Stimulated activated CD4-positive, alpha-beta T cell treated with anti-CD3 and anti-CD28 coated beads, Interleukin-2, amount 100 ng/mL, for 48 hours (primary cell): Measurements from ENCODE around the gene UBALD2.
"Not testable (repeated sequence)": the region's sequence is repeated elsewhere in the genome, so short reads cannot be mapped to it uniquely, and the experiment has no call there.

Source experiments
- DNase-seq, 2 donors: peaks; one replicate each; pipeline ENCODE4 v3.0.0-alpha.2; 2020

UBALD2 gene

DNA sequence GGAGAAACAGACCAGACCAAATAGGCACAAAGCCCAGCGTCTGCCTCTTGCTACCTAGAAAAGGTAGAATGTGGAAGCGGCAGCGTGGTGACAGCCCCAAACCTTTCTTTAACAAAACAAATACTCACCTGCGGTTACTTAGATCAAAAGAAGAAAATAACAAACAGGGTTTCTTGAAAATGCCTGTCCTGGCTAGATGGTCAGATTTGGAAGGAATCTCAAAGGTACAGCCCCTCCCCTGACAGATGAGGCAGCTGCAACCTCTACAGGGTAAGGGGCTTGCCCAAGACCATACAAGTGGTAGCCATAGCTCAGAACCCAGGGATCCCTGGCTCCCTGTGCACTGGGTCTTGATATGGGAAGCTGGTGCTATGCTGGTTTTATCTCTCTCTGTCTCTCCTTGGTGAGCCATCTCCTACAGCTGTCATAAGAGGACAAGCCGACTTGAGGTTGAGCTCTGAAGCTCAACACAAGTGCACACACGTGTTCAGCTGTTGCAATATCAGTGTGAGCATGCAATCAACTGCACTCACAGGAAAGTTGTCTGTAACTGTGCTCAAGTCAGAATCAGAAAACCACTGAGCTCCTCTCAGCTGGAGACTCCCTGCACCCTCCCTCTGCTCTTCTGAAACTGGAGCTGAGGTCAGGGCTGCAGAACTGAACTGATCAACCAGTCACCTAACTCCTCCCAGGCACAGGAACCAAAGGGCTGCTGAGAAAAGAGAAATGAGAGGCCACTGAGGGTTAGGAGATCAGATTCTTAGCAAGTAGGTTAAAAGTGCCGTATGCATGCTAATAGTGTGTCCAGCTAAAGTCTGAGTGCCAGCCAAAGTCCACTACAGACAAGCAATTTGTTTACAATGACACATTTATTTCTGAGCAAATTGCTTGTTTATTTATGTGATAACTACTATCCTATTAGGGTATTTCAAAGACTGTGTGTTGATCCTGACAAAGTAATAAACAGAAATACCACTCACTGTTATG, 18.8 kb upstream of the UBALD2 start:
- no peak for DNase-seq

DNA sequence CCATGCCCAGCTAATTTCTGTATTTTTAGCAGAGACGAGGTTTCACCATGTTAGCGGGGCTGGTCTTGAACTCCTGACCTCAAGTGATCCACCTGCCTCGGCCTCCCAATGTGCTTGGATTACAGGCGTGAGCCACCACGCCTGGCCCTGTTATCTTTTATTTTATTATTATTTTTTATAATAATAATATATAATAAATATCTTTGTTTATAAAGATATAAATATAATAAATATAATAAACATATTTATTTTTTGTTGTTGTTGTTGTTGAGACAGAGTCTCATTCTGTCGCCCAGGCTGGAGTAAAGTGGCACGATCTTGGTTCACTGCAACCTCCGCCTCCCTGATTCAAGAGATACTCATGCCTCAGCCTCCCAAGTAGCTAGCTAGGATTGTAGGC, 17.8 kb upstream of the UBALD2 start:
- DNase-seq: no peak

DNA sequence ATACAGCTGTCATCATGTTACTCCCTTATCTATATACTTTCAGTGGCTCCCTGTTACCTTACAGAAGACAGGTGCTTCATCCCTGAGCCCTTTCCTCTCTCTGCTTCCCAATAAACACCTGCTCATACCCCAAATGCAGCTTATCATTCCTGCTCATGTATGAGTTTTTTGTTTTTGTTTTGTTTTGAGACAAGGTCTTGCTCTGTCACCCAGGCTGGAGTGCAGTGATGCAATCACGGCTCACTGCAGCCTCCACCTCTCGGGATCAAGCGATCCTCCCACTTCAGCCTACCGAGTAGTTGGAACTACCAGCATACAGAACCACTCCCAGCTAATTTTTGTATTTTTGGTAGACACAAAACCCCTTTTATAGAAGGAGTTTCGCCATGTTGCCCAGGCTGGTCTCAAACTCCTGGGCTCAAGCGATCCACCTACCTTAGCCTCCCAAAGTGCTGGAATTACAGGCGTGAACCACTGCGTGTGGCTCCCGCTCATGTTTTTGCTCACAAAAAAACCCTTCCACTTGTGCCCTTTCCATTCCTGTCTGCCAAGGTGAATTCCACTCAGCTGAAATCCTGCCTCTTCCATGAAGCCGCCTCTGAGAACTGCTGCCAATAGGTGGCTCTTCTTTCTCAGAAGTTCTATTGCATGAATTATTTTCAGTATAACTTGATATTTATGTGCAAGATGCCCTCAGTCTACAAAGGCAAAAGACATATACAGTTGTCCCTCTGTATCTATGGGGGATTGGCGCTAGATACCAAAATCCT, 16.9 kb upstream of the UBALD2 start:
- DNase-seq: no peak

DNA sequence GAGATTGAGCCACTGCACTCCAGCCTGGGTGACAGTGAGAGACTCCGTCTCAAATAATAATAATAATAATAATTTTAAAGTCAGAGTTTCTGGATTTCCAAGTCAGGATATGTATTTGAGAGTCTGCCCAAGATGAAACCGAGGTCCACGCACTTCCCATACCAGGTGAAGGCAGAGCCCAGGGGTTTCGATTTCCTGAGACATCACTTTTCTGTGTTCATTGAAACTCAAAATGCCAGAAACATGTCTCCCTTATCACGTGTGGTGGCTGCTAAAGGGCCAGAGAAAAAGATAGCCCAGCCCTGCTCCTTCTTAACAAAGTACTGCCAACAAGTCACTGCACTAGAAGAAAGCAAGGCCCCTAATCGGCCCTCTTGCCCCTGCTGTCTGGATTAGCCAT, 15.0 kb upstream of the UBALD2 start:
- no peak for DNase-seq

DNA sequence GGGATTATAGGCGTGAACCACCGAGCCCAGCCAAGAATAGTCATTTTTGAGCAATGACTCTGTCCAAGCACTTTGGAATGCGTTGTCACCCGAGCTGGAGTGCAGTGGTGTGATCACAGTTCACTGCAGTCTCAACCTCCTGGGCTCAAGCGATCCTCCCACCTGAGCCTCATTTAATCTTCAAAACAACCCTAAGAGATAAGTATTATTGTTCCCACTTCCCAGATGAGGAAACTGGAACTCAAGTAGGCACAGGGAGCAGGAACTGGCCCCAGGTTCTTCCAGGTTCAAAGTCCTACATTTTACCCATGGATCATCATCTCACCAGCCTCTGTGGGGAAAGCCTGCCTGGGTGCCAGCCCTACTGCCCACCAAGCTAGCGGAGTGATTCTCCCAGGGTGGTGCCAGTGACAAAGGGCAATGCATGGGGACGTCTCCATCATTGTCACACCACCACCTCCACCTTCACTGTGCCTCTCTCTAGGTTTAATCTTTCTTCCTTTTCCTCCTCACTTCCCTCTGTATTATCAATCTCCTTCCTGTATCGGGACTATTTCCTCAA, 13.6 kb upstream of the UBALD2 start:
- DNase-seq: no peak

DNA sequence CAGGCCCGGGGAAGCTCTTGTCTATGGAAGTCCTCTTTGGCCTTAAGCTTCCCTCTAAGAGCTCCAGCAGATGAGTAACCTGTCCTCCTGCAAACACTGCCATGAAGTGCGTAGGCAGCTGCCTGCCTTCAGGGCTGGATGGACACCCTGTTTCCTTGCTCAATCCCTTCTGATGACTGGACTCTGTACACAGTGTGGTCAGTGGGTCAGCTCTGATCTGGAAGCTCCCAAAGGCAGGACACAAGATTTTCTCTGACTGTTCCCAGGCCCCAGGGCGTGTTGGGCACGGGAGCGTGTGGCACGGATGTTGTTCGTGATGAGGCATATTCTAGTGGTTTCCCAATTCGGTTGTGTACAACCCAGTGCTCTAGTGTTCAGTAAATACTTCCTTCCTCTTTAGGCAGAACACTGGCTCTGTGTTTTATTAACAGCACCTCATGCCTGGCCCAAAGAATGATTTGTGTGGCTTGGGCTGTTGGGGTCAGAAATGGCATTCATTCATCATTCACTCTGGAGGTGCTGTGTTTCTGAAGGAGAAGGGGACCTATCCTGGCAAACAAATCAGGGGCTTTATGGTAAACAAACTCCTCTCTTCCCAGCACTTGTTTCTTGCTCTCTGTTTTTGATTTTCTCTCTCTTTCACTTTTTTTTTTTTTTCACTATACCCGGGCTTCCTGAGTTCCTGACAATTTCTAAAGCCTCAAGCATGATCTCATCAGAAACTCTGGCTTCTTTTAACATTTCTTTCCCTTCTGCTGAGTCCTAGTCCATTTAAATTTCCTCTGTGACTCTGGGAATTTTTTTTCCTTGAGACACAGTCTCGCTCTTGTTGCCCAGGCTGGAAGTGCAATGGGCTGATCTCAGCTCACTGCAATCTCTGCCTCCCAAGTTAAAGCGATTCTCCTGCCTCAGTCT, 12.9 kb upstream of the UBALD2 start:
- no peak for DNase-seq

DNA sequence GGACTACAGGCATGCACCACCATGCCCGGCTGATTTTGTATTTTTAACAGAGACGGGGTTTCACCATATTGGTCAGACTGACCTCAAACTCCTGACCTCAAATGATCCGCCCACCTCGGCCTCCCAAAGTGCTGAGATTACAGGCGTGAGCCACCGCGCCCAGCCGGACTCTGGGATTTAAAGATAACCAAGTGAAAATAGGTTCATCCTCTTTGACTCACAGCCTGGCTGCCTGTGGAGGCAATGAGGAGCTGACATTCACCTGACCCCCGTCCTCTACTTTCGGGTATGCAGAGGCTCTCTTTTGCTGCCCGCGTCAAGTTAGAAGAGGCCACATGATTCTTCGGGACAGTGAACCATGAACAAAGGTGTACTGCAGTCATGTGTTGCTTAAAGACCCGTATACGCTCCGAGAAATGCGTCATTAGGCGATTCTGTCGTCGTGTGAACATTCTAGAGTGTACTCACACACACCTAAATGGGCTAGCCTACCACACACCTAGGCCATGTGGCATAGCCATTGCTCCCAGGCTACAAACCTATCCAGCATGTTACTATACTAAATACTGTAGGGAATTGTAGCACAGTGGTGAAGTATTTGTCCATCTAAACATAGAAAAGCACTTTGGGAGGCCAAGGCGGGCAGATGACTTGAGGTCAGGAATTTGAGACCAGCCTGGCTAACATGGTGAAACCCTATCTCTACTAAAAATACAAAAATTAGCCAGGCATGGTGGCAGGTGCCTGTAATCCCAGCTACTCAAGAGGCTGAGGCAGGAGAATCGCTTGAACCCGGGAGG, 12.0 kb upstream of the UBALD2 start:
- DNase-seq: not testable (repeated sequence)

DNA sequence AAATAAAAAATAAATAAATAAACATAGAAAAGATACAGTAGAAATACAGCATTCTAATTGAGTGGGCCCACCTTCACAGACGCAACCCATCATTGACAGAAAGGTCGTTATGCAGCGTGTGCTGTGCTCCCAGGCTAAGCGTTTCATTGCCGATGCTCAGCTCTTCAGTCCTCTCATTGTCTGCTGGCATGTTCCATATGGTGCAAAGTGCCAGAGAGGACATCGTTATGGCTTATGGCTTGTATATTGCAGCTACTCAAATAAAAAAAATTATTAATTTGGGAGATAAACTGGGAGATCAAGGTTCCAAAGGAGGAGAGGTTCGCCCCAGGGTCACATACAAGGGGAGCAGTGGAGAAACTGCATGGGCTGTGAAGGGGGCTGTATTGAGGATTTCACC, 11.3 kb upstream of the UBALD2 start:
- no peak for DNase-seq

DNA sequence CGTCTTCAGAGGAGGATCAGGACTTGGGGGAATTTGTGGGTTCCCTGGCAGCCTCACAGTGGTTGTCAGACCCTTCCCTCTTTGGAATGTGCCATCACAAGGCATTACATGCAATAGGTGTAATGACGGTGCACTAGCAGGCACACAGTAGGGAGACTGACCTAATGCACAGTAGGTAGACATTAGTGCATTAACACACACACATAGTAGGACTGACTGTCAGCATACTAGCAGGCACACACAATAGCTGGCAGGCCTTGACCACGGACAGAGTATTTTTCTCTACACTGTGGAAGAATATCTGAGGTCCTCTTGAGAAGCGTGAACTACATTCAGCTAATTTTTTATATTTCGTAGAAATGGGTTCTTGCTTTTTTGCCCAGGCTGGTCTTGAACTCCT, 10.9 kb upstream of the UBALD2 start:
- no peak for DNase-seq

DNA sequence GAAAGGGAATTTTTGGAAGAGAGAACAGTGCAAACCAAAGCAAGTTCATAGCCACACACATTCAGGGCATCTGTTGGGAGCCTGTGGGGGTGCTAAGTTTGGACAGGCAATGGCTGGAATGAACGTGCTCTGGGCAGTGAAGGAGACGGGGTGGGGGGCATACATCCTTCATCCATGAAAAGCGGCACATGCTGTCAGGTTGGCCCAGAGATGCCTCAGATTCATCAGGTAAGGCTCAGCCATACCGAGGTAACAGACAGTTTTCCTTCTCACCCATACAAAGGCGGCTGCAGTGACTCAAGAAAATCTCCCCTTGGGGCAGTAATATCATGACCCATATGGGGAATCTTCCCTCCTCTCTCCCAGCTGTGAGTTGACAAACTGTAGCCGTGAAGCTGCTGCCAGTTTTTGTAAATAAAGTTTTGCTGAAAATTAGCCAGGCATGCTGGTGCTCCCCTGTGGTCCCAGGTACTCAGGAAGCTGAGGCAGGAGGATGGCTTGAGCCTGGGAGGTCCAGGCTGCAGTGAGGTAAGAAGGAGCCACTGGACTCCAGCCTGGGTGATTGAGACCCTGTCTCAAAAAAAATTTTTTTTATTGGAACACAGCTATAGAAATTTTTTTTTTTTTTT, 9.2 kb upstream of the UBALD2 start:
- no peak for DNase-seq

DNA sequence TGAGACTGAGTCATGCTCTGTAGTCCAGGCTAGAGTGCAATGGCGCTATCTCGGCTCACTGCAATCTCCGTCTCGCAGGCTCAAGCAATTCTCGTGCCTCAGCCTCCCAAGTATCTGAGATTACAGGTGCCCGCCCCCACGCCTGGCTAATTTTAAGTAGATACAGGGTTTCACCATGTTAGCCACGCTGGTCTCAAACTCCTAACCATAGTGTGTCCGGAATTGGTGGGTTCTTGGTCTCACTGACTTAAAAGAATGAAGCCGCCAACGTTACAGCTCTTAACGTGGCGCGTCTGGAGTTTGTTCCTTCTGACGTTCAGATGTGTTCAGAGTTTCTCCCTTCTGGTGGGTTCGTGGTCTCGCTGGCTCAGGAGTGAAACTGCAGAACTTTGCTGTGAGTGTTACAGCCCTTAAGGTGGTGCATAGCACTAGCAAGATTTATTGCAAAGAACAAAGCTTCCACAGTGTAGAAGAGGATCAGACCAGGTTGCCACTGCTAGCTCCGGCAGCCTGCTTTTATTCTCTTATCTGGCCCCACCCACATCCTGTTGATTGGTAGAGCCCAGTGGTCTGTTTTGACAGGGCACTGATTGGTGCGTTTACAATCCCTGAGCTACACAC, 8.6 kb upstream of the UBALD2 start:
- not testable (repeated sequence) for DNase-seq

DNA sequence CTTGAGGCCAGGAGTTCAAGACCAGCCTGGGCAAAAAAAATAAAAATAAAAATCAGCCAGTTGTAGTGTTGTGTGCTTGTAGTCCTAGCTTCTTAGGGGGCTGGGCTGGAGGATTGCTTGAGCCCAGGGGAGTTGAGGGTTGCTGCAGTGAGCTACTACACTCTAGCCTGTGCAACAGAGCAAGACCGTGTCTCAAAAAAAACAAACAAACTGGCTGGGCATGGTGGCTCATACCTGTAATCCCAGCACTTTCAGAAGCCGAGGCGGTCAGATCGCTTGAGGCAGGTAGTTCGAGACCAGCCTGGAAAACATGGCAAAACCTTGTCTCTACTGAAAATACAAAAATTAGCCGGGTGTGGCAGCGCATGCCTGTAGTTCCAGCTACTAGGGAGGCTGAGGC, 4.9 kb upstream of the UBALD2 start:
- DNase-seq: no peak

DNA sequence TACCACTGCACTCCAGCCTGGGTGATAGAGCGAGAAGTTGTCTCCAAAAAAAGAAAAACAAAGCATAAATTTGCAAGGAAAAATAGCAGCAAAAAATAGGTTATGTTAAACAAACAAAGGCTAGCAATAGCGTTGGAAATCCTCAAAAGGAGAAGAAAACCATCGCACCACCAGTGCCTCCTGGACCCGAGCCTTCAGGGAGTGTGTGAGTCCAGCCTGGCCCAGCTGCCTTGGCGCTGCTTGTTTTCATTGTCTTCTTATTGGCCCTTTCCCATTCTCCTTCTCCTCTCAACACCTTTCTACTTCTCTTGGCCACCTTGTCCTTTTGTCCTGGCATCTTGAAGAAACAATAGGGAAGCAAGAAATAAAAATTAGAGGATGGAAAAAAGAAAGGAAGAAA, 4.5 kb upstream of the UBALD2 start:
- DNase-seq: no peak

DNA sequence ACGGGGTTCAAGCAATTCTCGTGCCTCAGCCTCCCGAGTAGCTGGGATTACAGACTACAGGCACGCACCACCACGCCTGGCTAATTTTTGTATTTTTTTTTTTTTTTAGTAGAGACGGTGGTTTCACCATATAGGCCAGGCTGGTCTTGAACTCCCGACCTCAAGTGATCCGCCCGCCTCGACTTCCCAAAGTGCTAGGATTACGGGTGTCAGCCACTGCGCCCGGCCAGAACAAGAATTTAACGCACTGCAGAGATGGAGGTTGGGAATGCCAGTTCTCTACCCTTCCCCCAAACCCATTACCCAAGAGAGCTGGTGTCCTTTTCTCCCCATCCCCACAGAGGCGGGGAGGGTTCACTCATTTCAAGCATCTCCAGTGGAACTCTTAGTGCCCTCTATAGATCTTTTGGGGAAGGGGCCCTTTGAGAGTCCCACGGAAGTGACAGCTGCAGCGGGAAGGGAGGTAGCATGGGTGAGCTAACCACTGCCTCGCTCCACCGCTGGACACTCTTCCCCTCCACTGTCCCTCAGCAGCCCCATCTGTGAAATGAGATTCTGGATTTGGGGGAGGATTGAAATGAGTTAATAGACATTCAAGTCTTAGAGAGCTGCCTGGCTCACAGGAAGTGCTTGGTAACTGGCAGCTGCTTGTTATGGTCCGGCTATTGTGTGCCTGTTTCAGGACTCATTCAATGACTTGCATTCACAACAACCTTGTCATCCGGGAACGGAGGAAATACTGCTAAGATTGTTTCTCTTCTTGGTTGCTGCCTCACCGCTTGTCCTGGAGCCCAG, 3.5 kb upstream of the UBALD2 start:
- DNase-seq: no peak

DNA sequence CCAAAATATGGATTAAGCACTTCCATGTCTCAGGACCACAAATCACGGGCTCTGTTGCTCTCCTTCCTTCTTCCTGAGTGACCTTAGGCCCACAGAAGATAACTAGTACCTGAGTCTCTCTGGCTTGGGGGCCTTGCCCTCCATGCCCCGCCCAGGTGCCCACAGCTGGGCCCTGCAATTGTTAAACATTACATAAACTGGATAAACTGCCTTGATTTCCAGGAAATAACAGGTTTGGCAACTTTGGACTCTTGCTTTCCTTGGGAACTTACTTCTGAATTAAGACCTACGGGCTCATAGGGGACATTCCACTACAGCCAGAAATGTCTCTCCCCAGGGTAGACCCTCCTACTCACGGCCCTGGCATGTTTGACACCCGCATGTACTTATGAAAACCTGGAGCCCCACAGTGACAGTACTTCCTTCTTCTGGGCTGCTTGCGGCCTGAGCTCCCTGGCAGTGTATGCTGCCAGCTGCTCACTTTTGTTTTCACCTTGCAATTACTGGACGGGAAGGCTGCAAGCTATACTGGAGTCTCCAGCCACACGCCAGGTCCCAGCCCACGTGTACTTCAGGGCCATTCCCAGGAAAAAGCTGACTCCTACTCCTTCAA, 2.3 kb upstream of the UBALD2 start:
- DNase-seq: no peak

DNA sequence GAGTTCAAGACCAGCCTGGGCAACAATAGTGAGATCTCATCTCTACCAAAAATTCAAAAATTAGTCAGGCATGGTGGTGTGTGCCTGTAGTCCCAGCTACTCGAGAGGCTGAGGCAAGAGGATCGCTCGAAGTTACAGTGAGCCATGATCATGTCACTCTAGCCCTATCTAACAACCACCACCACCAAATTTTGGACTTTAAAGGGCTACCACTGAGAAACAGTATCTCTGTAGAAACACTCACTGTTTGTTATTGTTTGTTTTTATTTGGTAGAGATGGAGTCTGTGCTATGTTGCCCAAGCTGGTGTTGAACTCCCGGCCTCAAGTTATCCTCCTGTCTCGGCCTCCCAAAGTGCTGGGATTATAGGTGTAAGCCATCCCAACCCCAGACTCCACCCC, 1.3 kb upstream of the UBALD2 start:
- no peak for DNase-seq

DNA sequence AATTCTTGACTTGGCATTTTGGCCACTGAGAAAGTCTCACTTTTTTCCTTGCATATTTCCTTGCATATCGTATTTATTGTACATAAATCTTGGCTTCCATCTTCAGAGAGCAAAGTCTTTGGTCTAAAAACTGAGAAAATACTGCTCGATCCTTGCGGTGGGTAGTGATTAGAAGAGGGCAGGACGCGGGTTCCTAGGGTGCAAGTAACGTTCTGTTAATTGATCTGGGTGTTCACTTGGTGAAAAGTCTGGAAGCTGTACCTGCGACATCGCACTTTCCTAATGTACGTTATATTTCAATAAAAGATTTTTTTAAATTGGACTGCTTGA, 758 bp upstream of the UBALD2 start:
- no peak for DNase-seq

DNA sequence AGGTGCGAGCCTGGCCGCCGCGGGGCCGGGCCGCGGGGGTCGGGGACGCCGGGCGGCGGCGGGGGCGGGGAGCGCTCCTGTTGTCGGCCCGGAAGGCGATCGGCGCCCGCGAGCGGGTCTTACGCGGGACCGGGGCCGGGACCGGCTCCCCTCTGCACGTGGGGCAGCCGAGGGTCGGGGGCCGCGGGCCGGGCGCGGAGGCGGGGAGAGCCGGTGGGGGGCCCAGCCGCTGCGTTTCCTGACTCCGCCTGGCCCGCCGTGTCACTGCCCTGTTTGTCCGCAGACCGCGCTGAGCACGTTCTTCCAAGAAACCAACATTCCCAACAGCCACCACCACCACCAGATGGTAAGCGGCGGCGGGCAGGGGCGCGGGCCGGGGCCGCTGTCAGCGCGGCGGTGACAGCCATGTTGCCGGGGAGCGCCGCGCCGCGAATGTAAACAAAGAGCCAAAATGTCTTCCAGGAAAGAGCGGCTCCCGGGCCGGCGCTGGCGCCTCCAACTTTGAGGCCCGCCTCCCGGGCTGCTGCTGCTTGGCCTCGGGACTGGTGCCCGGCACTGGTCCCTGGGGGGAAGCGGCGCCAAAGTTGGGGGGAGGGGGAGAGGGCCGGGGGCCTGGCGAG, 586 bp downstream of the UBALD2 start:
- no peak for DNase-seq
